PC-9 (cell line): ENCODE measurements around the gene OSBPL2.

ENCODE experiments used
- CTCF ChIP-seq: fragments of 200-600 bp; sonication (generic); conservative IDR thresholded peaks from 2 replicates; pipeline ENCODE4 v1.6.1; 2017; ENCODE audit warnings: mixed run types, antibody characterized with exemption, mild to moderate bottlenecking, moderate library complexity
- EZH2 ChIP-seq: fragments of 200-600 bp; sonication (generic); IDR thresholded peaks from 2 replicates; pipeline ENCODE4 v1.8.0; 2017; ENCODE audit warnings: antibody characterized with exemption, low read depth

GRCh38 chr20:62323146-62323979 lies 85.0 kb downstream of the OSBPL2 start:
- no peak for TF ChIP-seq CTCF
- TF ChIP-seq EZH2 = no peak
